ENCODE results near the gene TLE1.
"Not testable (repeated sequence)": the region's sequence is repeated elsewhere in the genome, so short reads cannot be mapped to it uniquely, and the experiment has no call there.

TLE1 gene

GRCh38 chr9:81599837-81600236 lies 89.5 kb downstream of the TLE1 start:
- no peak for DNase-seq

GRCh38 chr9:81598811-81599210 lies 90.5 kb downstream of the TLE1 start:
- no peak for DNase-seq

- no peak for DNase-seq
Measured at GRCh38 chr9:81598123-81598497, 91.2 kb downstream of the TLE1 start.

GRCh38 chr9:81597419-81598122 lies 91.8 kb downstream of the TLE1 start:
- DNase-seq = no peak

- no peak for DNase-seq
Measured at GRCh38 chr9:81596679-81597418, 92.5 kb downstream of the TLE1 start.

GRCh38 chr9:81595887-81596543 lies 93.3 kb downstream of the TLE1 start:
- DNase-seq = no peak

GRCh38 chr9:81595293-81595692 lies 94.1 kb downstream of the TLE1 start:
- not testable (repeated sequence) for DNase-seq

- DNase-seq = no peak
Measured at GRCh38 chr9:81594415-81594814, 94.9 kb downstream of the TLE1 start.

GRCh38 chr9:81592887-81593266 lies 96.5 kb downstream of the TLE1 start:
- DNase-seq = no peak

- DNase-seq = no peak
Measured at GRCh38 chr9:81591791-81592190, 97.6 kb downstream of the TLE1 start.

GRCh38 chr9:81590688-81591087 lies 98.7 kb downstream of the TLE1 start:
- DNase-seq = no peak

GRCh38 chr9:81589819-81590218 lies 99.5 kb downstream of the TLE1 start:
- no peak for DNase-seq

- no peak for DNase-seq
Measured at GRCh38 chr9:81589392-81589791, 100.0 kb downstream of the TLE1 start.

GRCh38 chr9:81588148-81588871 lies 101.0 kb downstream of the TLE1 start:
- no peak for DNase-seq

GRCh38 chr9:81586786-81587185 lies 102.6 kb downstream of the TLE1 start:
- no peak for DNase-seq

- DNase-seq = no peak
Measured at GRCh38 chr9:81585191-81585763, 104.1 kb downstream of the TLE1 start.

GRCh38 chr9:81584099-81584498 lies 105.2 kb downstream of the TLE1 start:
- no peak for DNase-seq

- DNase-seq = no peak
Measured at GRCh38 chr9:81581986-81582385, 107.4 kb downstream of the TLE1 start.

GRCh38 chr9:81579381-81579780 lies 110.0 kb downstream of the TLE1 start:
- DNase-seq = no peak

GRCh38 chr9:81578606-81579005 lies 110.7 kb downstream of the TLE1 start:
- DNase-seq = no peak

- no peak for DNase-seq
Measured at GRCh38 chr9:81575956-81576355, 113.4 kb downstream of the TLE1 start.

GRCh38 chr9:81574405-81574804 lies 114.9 kb downstream of the TLE1 start:
- DNase-seq = no peak
